HepG2 (cell line): ENCODE data around the gene ALDOA. TPM values are rescaled to one million over a fixed set of nuclear protein-coding genes. Genes with fewer than 3 reads are reported as not detected.

Source experiments
- ELF3 ChIP-seq: IDR thresholded peaks from 2 replicates; pipeline ENCODE4 v1.6.1; 2016; ENCODE audit warnings: missing genetic modification reagents, missing compliant biosample characterization
- FOSL2 ChIP-seq: sonication (generic); formaldehyde crosslinking; IDR thresholded peaks from 2 replicates; pipeline ENCODE4 v1.4.0; 2020; ENCODE audit warnings: missing genetic modification reagents
- KDM1A ChIP-seq: IDR thresholded peaks from 2 replicates; pipeline ENCODE4 v1.6.1; 2016; ENCODE audit warnings: missing compliant biosample characterization
- MLX ChIP-seq: IDR thresholded peaks from 2 replicates; pipeline ENCODE4 v1.6.1; 2016
- MTF2 ChIP-seq: sonication (generic); formaldehyde crosslinking; IDR thresholded peaks from 2 replicates; pipeline ENCODE4 v1.5.0; 2020; ENCODE audit warnings: missing genetic modification reagents, borderline replicate concordance
- MXD3 ChIP-seq: IDR thresholded peaks from 2 replicates; pipeline ENCODE4 v1.6.1; 2016; ENCODE audit warnings: mild to moderate bottlenecking, missing biosample characterization, missing genetic modification reagents
- NAIF1 ChIP-seq: sonication (generic); formaldehyde crosslinking; IDR thresholded peaks from 2 replicates; pipeline ENCODE4 v1.5.0; 2020; ENCODE audit warnings: mild to moderate bottlenecking, missing genetic modification reagents, borderline replicate concordance
- RFX5 ChIP-seq: IDR thresholded peaks from 2 replicates; pipeline ENCODE4 v1.6.1; 2011; ENCODE audit warnings: low read depth, low read length, improper control_type of control experiment
- SP1 ChIP-seq, 2 experiments: fragments of 450-650 bp in 1 of 2; sonication (generic) in 1 of 2; formaldehyde crosslinking in 1 of 2; IDR thresholded peaks; 2 replicates each; pipeline versions ENCODE4 v1.4.0 to v1.6.1; 2016 to 2020; ENCODE audit warnings: missing genetic modification reagents in 1 of 2
- SSRP1 ChIP-seq: IDR thresholded peaks from 2 replicates; pipeline ENCODE4 v1.6.1; 2016; ENCODE audit warnings: control low read depth
- THAP11 ChIP-seq: IDR thresholded peaks from 2 replicates; pipeline ENCODE4 v1.6.1; 2016; ENCODE audit warnings: missing biosample characterization, missing genetic modification reagents
- THYN1 ChIP-seq: sonication (generic); formaldehyde crosslinking; IDR thresholded peaks from 2 replicates; pipeline ENCODE4 v1.8.1; 2023; ENCODE audit warnings: low read depth, mild to moderate bottlenecking, moderate library complexity, missing genetic modification reagents, borderline replicate concordance
- XRCC5 ChIP-seq: fragments of 200-400 bp; formaldehyde crosslinking; optimal IDR thresholded peaks from 2 replicates; pipeline ENCODE3; 2017; ENCODE audit warnings: mild to moderate bottlenecking, low read length
- ZBTB1 ChIP-seq: sonication (generic); formaldehyde crosslinking; IDR thresholded peaks from 2 replicates; pipeline ENCODE4 v1.4.0; 2020; ENCODE audit warnings: missing genetic modification reagents, borderline replicate concordance
- ZC3H13 ChIP-seq: sonication (generic); formaldehyde crosslinking; IDR thresholded peaks from 2 replicates; pipeline ENCODE4 v1.8.1; 2023; ENCODE audit warnings: mild to moderate bottlenecking, missing genetic modification reagents, moderate library complexity
- ZC3H4 ChIP-seq: sonication (generic); formaldehyde crosslinking; IDR thresholded peaks from 2 replicates; pipeline ENCODE4 v1.4.0; 2020; ENCODE audit warnings: missing genetic modification reagents, borderline replicate concordance
- ZFY ChIP-seq: sonication (generic); formaldehyde crosslinking; IDR thresholded peaks from 2 replicates; pipeline ENCODE4 v1.4.0; 2020; ENCODE audit warnings: missing genetic modification reagents
- ZNF136 ChIP-seq: sonication (generic); formaldehyde crosslinking; IDR thresholded peaks from 2 replicates; pipeline ENCODE4 v1.8.1; 2022; ENCODE audit warnings: low read depth, mild to moderate bottlenecking, moderate library complexity, missing genetic modification reagents
- ZNF142 ChIP-seq: sonication (generic); formaldehyde crosslinking; IDR thresholded peaks from 2 replicates; pipeline ENCODE4 v1.4.0; 2020; ENCODE audit warnings: missing genetic modification reagents
- ZNF557 ChIP-seq: sonication (generic); formaldehyde crosslinking; IDR thresholded peaks from 2 replicates; pipeline ENCODE4 v1.4.0; 2020; ENCODE audit warnings: missing genetic modification reagents
- ZNF569 ChIP-seq: sonication (generic); formaldehyde crosslinking; IDR thresholded peaks from 2 replicates; pipeline ENCODE4 v1.5.0; 2020; ENCODE audit warnings: mild to moderate bottlenecking, missing genetic modification reagents, moderate library complexity, borderline replicate concordance
- ZNF572 ChIP-seq: sonication (generic); formaldehyde crosslinking; IDR thresholded peaks from 2 replicates; pipeline ENCODE4 v1.5.1; 2020; ENCODE audit warnings: mild to moderate bottlenecking, missing genetic modification reagents
- ZNF724P ChIP-seq: sonication (generic); formaldehyde crosslinking; IDR thresholded peaks from 2 replicates; pipeline ENCODE4 v1.8.0; 2022; ENCODE audit warnings: missing genetic modification reagents, borderline replicate concordance
- ZNF850 ChIP-seq: sonication (generic); formaldehyde crosslinking; conservative IDR thresholded peaks from 2 replicates; pipeline ENCODE4 v1.9.0; 2021; ENCODE audit warnings: mild to moderate bottlenecking, missing genetic modification reagents
- polyA plus RNA-seq, 8 experiments: library from polyadenylated mRNA; depleted of rRNA in 3 of 8; stranded (reverse) in 7 of 8; unstranded in 1 of 8; fragments of >200 nt; fragmentation: Illumina TruSeq in 4 of 8; extraction: Trizol in 4 of 8; gene quantifications; 2 replicates each; pipeline versions ENCODE4 v1.2.1 to v1.2.3, GENCODE V29; 2011 to 2016; ENCODE audit warnings: low read depth in 4 of 8, missing spikeins in 1 of 8, mixed read lengths in 1 of 8; ENCODE audit not compliant: insufficient read depth in 1 of 8
- total RNA-seq, 5 experiments: library from RNA; depleted of rRNA; stranded (reverse); fragments of >200 nt; fragmentation: Illumina TruSeq; extraction: Trizol; gene quantifications; 2 replicates each; pipeline ENCODE4 v1.2.3, GENCODE V29; 2016; ENCODE audit warnings: low read depth in 1 of 5

The ALDOA gene
- total and polyA plus RNA-seq, 2 of the 13 experiments (the other 11 are each of a cell fraction or from before 2014, with no cell fraction given) = 925 to 1,884 TPM

GRCh38 chr16:30065102-30065942 is at the start of gene ALDOA (continued):
- TF ChIP-seq ZBTB1 (CRISPR knock-in tag) = 0 out of 2 replicates have a peak, but pooled peaks have one; percentile 15
- TF ChIP-seq MLX = peak; percentile 58
- peak; percentile 83 for TF ChIP-seq MXD3 (CRISPR knock-in tag)
- TF ChIP-seq ZC3H13 (CRISPR knock-in tag) = no peak; the same call in 1 of the 2 replicates
- TF ChIP-seq ELF3 (CRISPR knock-in tag) = peak; percentile 99
- TF ChIP-seq THYN1 (CRISPR knock-in tag) = 0 out of 2 replicates have a peak, but pooled peaks have one; percentile 62
- TF ChIP-seq ZC3H4 (CRISPR knock-in tag) = peak; percentile 84
- peak; percentile 91 for TF ChIP-seq XRCC5
- TF ChIP-seq ZNF569 = no peak
- 0 out of 2 replicates have a peak, but pooled peaks have one; percentile 28 for TF ChIP-seq SP1 (IDR thresholded peaks at IDR 0.05)
- peak; percentile 86; the same call in 1 of the 2 replicates for TF ChIP-seq SP1 (CRISPR knock-in tag; IDR thresholded peaks at IDR 0.05)
- TF ChIP-seq NAIF1 (CRISPR knock-in tag) = peak; percentile 93; the same call in 1 of the 2 replicates
- TF ChIP-seq ZNF136 = peak; percentile 96; the same call in 1 of the 2 replicates
- peak; percentile 93 for TF ChIP-seq FOSL2
- no peak; the same call in 1 of the 2 replicates for TF ChIP-seq SSRP1
- TF ChIP-seq MTF2 (CRISPR knock-in tag) = peak; percentile 99; the same call in 1 of the 2 replicates
- no peak; the same call in none of the 2 replicates for TF ChIP-seq ZNF724P
- TF ChIP-seq ZNF142 (CRISPR knock-in tag) = peak; percentile 85
- TF ChIP-seq ZNF572 = peak; percentile 100
- TF ChIP-seq RFX5 = peak; percentile 57
- peak; percentile 81; the same call in 1 of the 2 replicates for TF ChIP-seq ZNF557
- peak; percentile 89 for TF ChIP-seq THAP11 (CRISPR knock-in tag)
- no peak; the same call in 1 of the 2 replicates for TF ChIP-seq KDM1A (CRISPR knock-in tag)
- no peak for TF ChIP-seq ZNF850 (CRISPR knock-in tag)
- TF ChIP-seq ZFY = peak; percentile 96
